K562 (cell line): Measurements from ENCODE around the gene GPR4. TPM values are rescaled to one million over a fixed set of nuclear protein-coding genes. Genes with fewer than 3 reads are reported as not detected.
A peak's percentile ranks its signal among the peaks of the same experiment; 100 is the strongest.

Experiments
- microRNA counts: library from miRNA; unstranded; fragments of <30 nt; microRNA quantifications from one replicate; lab custom pipeline; 2016
- microRNA-seq: library from miRNA; unstranded; fragments of <30 nt; microRNA quantifications from one replicate; pipeline ENCODE4, GENCODE V29; 2018; ENCODE audit warnings: borderline microRNAs expressed
- polyA plus RNA-seq, 8 experiments: library from polyadenylated mRNA; depleted of rRNA in 4 of 8; stranded (reverse) in 5 of 8; unstranded in 3 of 8; fragments of >200 nt; fragmentation: Nextera tagmentation in 2 of 8; fragmentation: Illumina TruSeq in 1 of 8; extraction: Ambion mirVana in 2 of 8; extraction: Trizol in 1 of 8; gene quantifications; 2 replicates each; pipeline versions ENCODE4 v1.2.1 to v1.2.3, GENCODE V29; 2011 to 2014; ENCODE audit warnings: inconsistent platforms in 1 of 8, missing spikeins in 1 of 8
- small RNA-seq: library from RNA; depleted of rRNA; stranded (forward); fragments of <200 nt; gene quantifications from one replicate; pipeline ENCODE3, GENCODE V24; 2014
- total RNA-seq, 7 experiments: library from RNA; depleted of rRNA in 6 of 7; stranded (reverse); fragments of >200 nt in 6 of 7; fragmentation: Illumina TruSeq in 2 of 7; extraction: Trizol in 2 of 7; gene quantifications; 2 replicates each; pipeline versions ENCODE4 v1.2.1 to v1.2.3, GENCODE V29; 2011 to 2021; ENCODE audit warnings: low replicate concordance in 1 of 7

The GPR4 gene
- total and polyA plus RNA-seq, 9 of the 15 experiments (the other 6 are each of a cell fraction or from before 2014, with no cell fraction given): 0.03 to 0.09 (median 0.04) TPM; not detected in 5

MicroRNA genes within 50 kb of the gene (microRNA counts, 767-probe panel; counts per million panel counts)
- microRNA hsa-miR-330-3p (lab: Ali Mortazavi, UCI): 2,073 counts per million, percentile 54 among the panel's probes with 10 or more counts
- 499 counts per million, percentile 9 among the panel's probes with 10 or more counts for microRNA hsa-miR-330-5p (lab: Ali Mortazavi, UCI)

Small RNAs within 50 kb of the gene (microRNA-seq; reads per million reads assigned to microRNA genes)
- 155 reads per million, percentile 82 among the genes with 10 or more reads in this experiment for gene MIR330

Small RNAs within 50 kb of the gene (small RNA-seq; reads per million reads assigned to genes)
- gene RN7SL836P: 0.15 reads per million

Other genes with a start within 250 kb of the GPR4 start
Only the 7 nearest of the 19 such genes appear.
- gene PPM1N, start 103.8 kb downstream of the GPR4 start, total RNA-seq (2014; rRNA removed): 6.2 and 8.7 TPM in 2 replicates
- 5.4 and 6.1 TPM in 2 replicates for gene PPM1N, start 103.8 kb downstream of the GPR4 start, total RNA-seq (2014; rRNA removed; fragmentation: Illumina TruSeq; extraction: Trizol)
- 6.0 and 6.5 TPM in 2 replicates for gene PPM1N, start 103.8 kb downstream of the GPR4 start, total RNA-seq (2015; rRNA removed; fragmentation: Illumina TruSeq; extraction: Trizol)
- 6.4 and 7.6 TPM in 2 replicates for gene PPM1N, start 103.8 kb downstream of the GPR4 start, total RNA-seq (2021)
- 4.5 and 7.8 TPM in 2 replicates for gene PPM1N, start 103.8 kb downstream of the GPR4 start, polyA plus RNA-seq (2011; rRNA removed)
- 8.5 and 10.4 TPM in 2 replicates for gene PPM1N, start 103.8 kb downstream of the GPR4 start, polyA plus RNA-seq (2014; fragmentation: Illumina TruSeq; extraction: Trizol)
- gene PPM1N, start 103.8 kb downstream of the GPR4 start, polyA plus RNA-seq (2014; fragmentation: Nextera tagmentation; extraction: Ambion mirVana): 10 to 100 TPM; 13.0 to 15.6 TPM
- 14.0 and 15.7 TPM in 2 replicates for gene PPM1N, start 103.8 kb downstream of the GPR4 start, polyA plus RNA-seq (2014; rRNA removed)
- gene VASP, start 94.7 kb downstream of the GPR4 start, total RNA-seq (2014; rRNA removed): 207 and 522 TPM in 2 replicates
- gene VASP, start 94.7 kb downstream of the GPR4 start, total RNA-seq (2014; rRNA removed; fragmentation: Illumina TruSeq; extraction: Trizol): 98.6 and 104 TPM in 2 replicates
- gene VASP, start 94.7 kb downstream of the GPR4 start, total RNA-seq (2015; rRNA removed; fragmentation: Illumina TruSeq; extraction: Trizol): 112 and 114 TPM in 2 replicates
- 248 and 261 TPM in 2 replicates for gene VASP, start 94.7 kb downstream of the GPR4 start, total RNA-seq (2021)
- gene VASP, start 94.7 kb downstream of the GPR4 start, polyA plus RNA-seq (2011; rRNA removed): 92.0 and 102 TPM in 2 replicates
- 169 and 182 TPM in 2 replicates for gene VASP, start 94.7 kb downstream of the GPR4 start, polyA plus RNA-seq (2014; fragmentation: Illumina TruSeq; extraction: Trizol)
- gene VASP, start 94.7 kb downstream of the GPR4 start, polyA plus RNA-seq (2014; fragmentation: Nextera tagmentation; extraction: Ambion mirVana): 10 to 100 TPM; 16.7 to 22.6 TPM
- gene VASP, start 94.7 kb downstream of the GPR4 start, polyA plus RNA-seq (2014; rRNA removed): 148 and 251 TPM in 2 replicates
- gene OPA3, start 17.4 kb downstream of the GPR4 start, total RNA-seq (2014; rRNA removed): 5.5 and 7.7 TPM in 2 replicates
- 8.4 and 9.0 TPM in 2 replicates for gene OPA3, start 17.4 kb downstream of the GPR4 start, total RNA-seq (2014; rRNA removed; fragmentation: Illumina TruSeq; extraction: Trizol)
- 12.2 and 12.9 TPM in 2 replicates for gene OPA3, start 17.4 kb downstream of the GPR4 start, total RNA-seq (2015; rRNA removed; fragmentation: Illumina TruSeq; extraction: Trizol)
- gene OPA3, start 17.4 kb downstream of the GPR4 start, total RNA-seq (2021): 16.8 and 18.8 TPM in 2 replicates
- 14.2 and 16.4 TPM in 2 replicates for gene OPA3, start 17.4 kb downstream of the GPR4 start, polyA plus RNA-seq (2011; rRNA removed)
- 10.6 and 12.6 TPM in 2 replicates for gene OPA3, start 17.4 kb downstream of the GPR4 start, polyA plus RNA-seq (2014; fragmentation: Illumina TruSeq; extraction: Trizol)
- gene OPA3, start 17.4 kb downstream of the GPR4 start, polyA plus RNA-seq (2014; fragmentation: Nextera tagmentation; extraction: Ambion mirVana): 1 to 10 TPM; 1.4 to 2.1 TPM
- gene OPA3, start 17.4 kb downstream of the GPR4 start, polyA plus RNA-seq (2014; rRNA removed): 7.0 and 9.3 TPM in 2 replicates
- gene EML2, start 37.2 kb upstream of the GPR4 start, total RNA-seq (2014; rRNA removed): 38.8 and 45.0 TPM in 2 replicates
- gene EML2, start 37.2 kb upstream of the GPR4 start, total RNA-seq (2014; rRNA removed; fragmentation: Illumina TruSeq; extraction: Trizol): 13.0 and 16.7 TPM in 2 replicates
- gene EML2, start 37.2 kb upstream of the GPR4 start, total RNA-seq (2015; rRNA removed; fragmentation: Illumina TruSeq; extraction: Trizol): 19.6 and 21.6 TPM in 2 replicates
- gene EML2, start 37.2 kb upstream of the GPR4 start, total RNA-seq (2021): 56.3 and 69.6 TPM in 2 replicates
- gene EML2, start 37.2 kb upstream of the GPR4 start, polyA plus RNA-seq (2011; rRNA removed): 24.8 and 42.3 TPM in 2 replicates
- gene EML2, start 37.2 kb upstream of the GPR4 start, polyA plus RNA-seq (2014; fragmentation: Illumina TruSeq; extraction: Trizol): 30.7 and 40.9 TPM in 2 replicates
- gene EML2, start 37.2 kb upstream of the GPR4 start, polyA plus RNA-seq (2014; fragmentation: Nextera tagmentation; extraction: Ambion mirVana): 1 to 10 TPM; 2.6 to 2.7 TPM
- gene EML2, start 37.2 kb upstream of the GPR4 start, polyA plus RNA-seq (2014; rRNA removed): 50.9 and 53.9 TPM in 2 replicates
- 12.7 and 14.9 TPM in 2 replicates for gene GIPR, start 66.0 kb upstream of the GPR4 start, total RNA-seq (2014; rRNA removed)
- 13.4 and 13.6 TPM in 2 replicates for gene GIPR, start 66.0 kb upstream of the GPR4 start, total RNA-seq (2014; rRNA removed; fragmentation: Illumina TruSeq; extraction: Trizol)
- 19.6 and 19.8 TPM in 2 replicates for gene GIPR, start 66.0 kb upstream of the GPR4 start, total RNA-seq (2015; rRNA removed; fragmentation: Illumina TruSeq; extraction: Trizol)
- 21.7 and 24.4 TPM in 2 replicates for gene GIPR, start 66.0 kb upstream of the GPR4 start, total RNA-seq (2021)
- 10.7 and 14.0 TPM in 2 replicates for gene GIPR, start 66.0 kb upstream of the GPR4 start, polyA plus RNA-seq (2011; rRNA removed)
- 12.7 and 16.9 TPM in 2 replicates for gene GIPR, start 66.0 kb upstream of the GPR4 start, polyA plus RNA-seq (2014; fragmentation: Illumina TruSeq; extraction: Trizol)
- 1 to 10 TPM; 2.2 to 2.5 TPM for gene GIPR, start 66.0 kb upstream of the GPR4 start, polyA plus RNA-seq (2014; fragmentation: Nextera tagmentation; extraction: Ambion mirVana)
- 26.3 and 26.8 TPM in 2 replicates for gene GIPR, start 66.0 kb upstream of the GPR4 start, polyA plus RNA-seq (2014; rRNA removed)
- 1,029 and 1,092 TPM in 2 replicates for gene SNRPD2, start 89.7 kb upstream of the GPR4 start, total RNA-seq (2014; rRNA removed)
- 793 and 886 TPM in 2 replicates for gene SNRPD2, start 89.7 kb upstream of the GPR4 start, total RNA-seq (2014; rRNA removed; fragmentation: Illumina TruSeq; extraction: Trizol)
- gene SNRPD2, start 89.7 kb upstream of the GPR4 start, total RNA-seq (2015; rRNA removed; fragmentation: Illumina TruSeq; extraction: Trizol): 677 and 728 TPM in 2 replicates
- 1,103 and 1,199 TPM in 2 replicates for gene SNRPD2, start 89.7 kb upstream of the GPR4 start, total RNA-seq (2021)
- gene SNRPD2, start 89.7 kb upstream of the GPR4 start, polyA plus RNA-seq (2011; rRNA removed): 1,538 and 1,599 TPM in 2 replicates
- gene SNRPD2, start 89.7 kb upstream of the GPR4 start, polyA plus RNA-seq (2014; fragmentation: Illumina TruSeq; extraction: Trizol): 781 and 861 TPM in 2 replicates
- gene SNRPD2, start 89.7 kb upstream of the GPR4 start, polyA plus RNA-seq (2014; fragmentation: Nextera tagmentation; extraction: Ambion mirVana): 1,000 to 10,000 TPM; 3,747 to 4,411 TPM
- gene SNRPD2, start 89.7 kb upstream of the GPR4 start, polyA plus RNA-seq (2014; rRNA removed): 1,021 and 1,290 TPM in 2 replicates
- gene QPCTL, start 90.5 kb upstream of the GPR4 start, total RNA-seq (2014; rRNA removed): 22.3 and 25.1 TPM in 2 replicates
- 7.2 and 9.2 TPM in 2 replicates for gene QPCTL, start 90.5 kb upstream of the GPR4 start, total RNA-seq (2014; rRNA removed; fragmentation: Illumina TruSeq; extraction: Trizol)
- gene QPCTL, start 90.5 kb upstream of the GPR4 start, total RNA-seq (2015; rRNA removed; fragmentation: Illumina TruSeq; extraction: Trizol): 7.4 and 7.5 TPM in 2 replicates
- gene QPCTL, start 90.5 kb upstream of the GPR4 start, total RNA-seq (2021): 29.4 and 31.3 TPM in 2 replicates
- 12.7 and 24.3 TPM in 2 replicates for gene QPCTL, start 90.5 kb upstream of the GPR4 start, polyA plus RNA-seq (2011; rRNA removed)
- 14.2 and 17.9 TPM in 2 replicates for gene QPCTL, start 90.5 kb upstream of the GPR4 start, polyA plus RNA-seq (2014; fragmentation: Illumina TruSeq; extraction: Trizol)
- gene QPCTL, start 90.5 kb upstream of the GPR4 start, polyA plus RNA-seq (2014; fragmentation: Nextera tagmentation; extraction: Ambion mirVana): 1 to 10 TPM in 1 of 2 experiments, under 1 TPM in 1; 0.99 to 1.6 TPM
- 21.1 and 25.9 TPM in 2 replicates for gene QPCTL, start 90.5 kb upstream of the GPR4 start, polyA plus RNA-seq (2014; rRNA removed)